GM12801 (cell line): ENCODE measurements around the gene ATXN7L2.

Source experiments
- CTCF ChIP-seq: IDR thresholded peaks from one replicate; pipeline ENCODE4 v1.5.1; 2011; ENCODE audit warnings: control low read depth; ENCODE audit not compliant: insufficient read length; ENCODE audit errors: extremely low read depth

Gene ATXN7L2

DNA sequence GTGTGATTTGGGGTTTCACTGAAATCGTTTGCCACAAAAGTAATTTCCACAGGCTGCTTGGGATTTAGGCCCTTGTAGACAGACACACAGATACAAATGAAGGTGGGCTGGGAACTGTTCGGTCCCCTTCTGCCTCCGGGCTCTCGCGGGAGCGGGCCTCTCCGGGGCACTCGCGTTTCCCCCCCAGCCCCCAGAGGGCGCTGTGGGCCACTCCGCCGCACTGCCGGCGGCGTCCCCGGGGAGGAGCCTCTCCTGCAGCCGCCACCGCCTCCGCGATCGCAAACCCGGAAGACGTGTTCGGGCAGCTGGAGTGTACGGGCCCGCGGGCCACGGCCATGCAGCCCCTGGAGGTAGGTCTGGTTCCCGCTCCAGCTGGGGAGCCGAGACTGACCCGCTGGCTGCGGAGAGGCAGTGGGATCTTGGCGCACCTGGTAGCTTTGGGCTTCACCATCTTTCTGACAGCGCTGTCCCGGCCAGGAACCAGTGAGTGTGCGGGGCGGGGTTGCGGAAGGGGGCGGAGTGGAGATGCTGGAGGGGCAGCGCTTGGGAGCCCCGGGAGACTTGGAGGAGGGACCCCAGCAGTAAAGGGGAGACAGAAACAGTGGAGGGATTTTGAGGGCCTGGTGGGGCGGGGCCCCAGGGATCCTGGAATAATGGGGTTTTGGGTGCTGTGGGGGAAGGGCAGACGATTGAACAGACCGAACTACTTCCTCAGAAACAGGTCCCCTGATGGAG lies 10.3 kb downstream of the ATXN7L2 start, which contains the start of gene CYB561D1:
Gene CYB561D1, plus strand, starts transcription at position 290 of the 735 bp plus-strand sequence. Its CDS starts 46 bp downstream, at position 336.
- peak; percentile 77 for TF ChIP-seq CTCF

GRCh38 chr1:109495738-109496137 lies 12.0 kb downstream of the ATXN7L2 start:
- TF ChIP-seq CTCF, result no peak

DNA sequence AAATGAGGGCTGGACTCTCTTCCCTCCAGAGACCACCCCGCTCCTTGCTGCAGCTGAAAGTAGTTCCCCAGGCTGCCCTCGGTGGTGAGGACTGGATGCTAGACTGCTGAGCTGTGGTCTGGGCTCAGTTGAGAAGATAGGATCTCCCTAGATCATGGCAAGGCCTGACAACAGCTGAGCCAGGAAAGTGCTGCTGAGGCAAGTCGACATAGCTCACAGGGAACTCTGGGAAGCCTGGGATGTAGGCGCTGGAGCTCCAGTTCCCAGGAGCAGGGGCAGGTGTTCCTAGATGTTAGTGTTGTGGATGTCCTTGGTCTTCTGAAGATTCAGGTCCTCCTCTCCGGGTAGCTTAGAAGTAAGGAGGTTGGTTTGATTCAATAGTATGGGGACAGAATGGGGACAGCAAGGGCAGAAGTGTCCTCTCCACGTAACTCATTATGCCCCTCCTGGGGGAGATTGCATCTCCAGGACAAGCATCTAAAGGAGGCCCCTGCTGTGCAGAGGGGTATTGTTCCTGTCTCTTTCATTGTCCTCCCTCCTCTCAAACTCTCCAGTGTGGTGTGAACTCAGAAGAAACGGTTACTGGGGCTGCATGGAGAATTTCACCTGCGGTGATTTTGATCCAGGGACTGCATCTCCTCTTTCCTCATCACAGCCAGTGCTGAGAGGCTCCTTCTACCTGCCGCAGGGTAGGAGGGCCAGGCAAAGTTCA lies 13.9 kb downstream of the ATXN7L2 start:
- no peak for TF ChIP-seq CTCF

DNA sequence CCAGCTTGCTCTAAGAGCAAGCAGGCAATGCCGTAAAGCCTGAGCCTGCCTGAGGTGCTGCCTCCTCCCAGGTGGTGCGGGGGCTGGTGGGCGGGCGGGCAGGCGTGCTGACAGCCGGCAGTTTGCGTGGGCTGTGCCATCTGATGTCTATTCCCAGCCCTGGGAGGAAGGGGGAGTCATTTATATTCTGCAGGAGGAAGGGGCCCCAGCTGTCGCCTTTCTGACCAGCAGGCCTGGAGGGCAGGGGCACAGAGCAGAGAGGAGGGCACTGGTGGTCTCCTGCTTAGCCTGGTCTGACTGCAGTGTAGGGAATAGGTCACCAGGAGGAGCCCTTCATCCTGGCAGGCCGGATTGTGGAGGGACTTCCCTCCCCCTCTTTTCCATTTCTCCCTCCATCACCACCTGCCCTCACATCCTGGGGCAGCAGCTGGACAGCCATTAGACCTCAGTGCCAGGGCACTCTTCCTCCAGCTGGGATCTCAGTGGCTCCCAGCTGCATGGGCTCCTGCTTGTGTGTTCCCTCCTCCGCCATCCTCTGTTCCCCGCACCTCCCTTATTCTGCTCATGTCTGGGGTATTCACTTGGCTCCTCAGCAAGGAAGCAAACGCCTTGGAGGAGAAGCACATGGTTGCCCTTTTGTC lies 14.6 kb downstream of the ATXN7L2 start:
- TF ChIP-seq CTCF, result no peak

DNA sequence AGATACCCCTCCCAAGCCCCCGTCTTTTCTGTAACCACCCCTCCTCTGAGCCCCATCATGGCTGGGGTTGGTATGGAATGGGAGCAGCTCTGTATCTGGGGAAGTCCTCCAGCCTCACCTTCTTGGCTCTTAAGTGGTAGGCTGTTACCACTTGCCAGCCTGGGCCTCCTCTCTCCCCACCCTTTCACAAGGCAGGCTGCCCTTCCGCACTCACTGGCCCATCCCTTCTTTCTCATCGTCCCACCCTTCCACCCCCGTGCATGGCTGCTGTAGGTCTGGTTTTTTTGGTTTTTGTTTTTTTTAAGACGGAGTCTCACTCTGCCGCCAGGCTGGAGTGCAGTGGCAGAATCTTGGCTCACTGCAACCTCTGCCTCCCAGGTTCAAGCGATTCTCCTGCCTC lies 15.4 kb downstream of the ATXN7L2 start:
- TF ChIP-seq CTCF, result no peak

GRCh38 chr1:109499661-109500536 lies 16.2 kb downstream of the ATXN7L2 start:
- TF ChIP-seq CTCF, result no peak
